EH (cell line): Measurements from ENCODE around the gene IL17RE.
"Not testable (repeated sequence)": the region's sequence is repeated elsewhere in the genome, so short reads cannot be mapped to it uniquely, and the experiment has no call there.

Experiments used
- DNase-seq: peaks from one replicate; pipeline ENCODE4 v3.0.0-alpha.2; 2015; ENCODE audit warnings: low read depth

The IL17RE gene

GRCh38 chr3:9934235-9934621 is 31.6 kb downstream of the IL17RE start:
- DNase-seq: no peak

GRCh38 chr3:9934993-9935392 is 32.3 kb downstream of the IL17RE start:
- DNase-seq: no peak

- no peak for DNase-seq
Observed at GRCh38 chr3:9935966-9936510, 33.4 kb downstream of the IL17RE start.

GRCh38 chr3:9937486-9938238 is 35.0 kb downstream of the IL17RE start:
- DNase-seq: no peak

GRCh38 chr3:9938966-9939365 is 36.3 kb downstream of the IL17RE start:
- no peak for DNase-seq

- DNase-seq: not testable (repeated sequence)
Observed at GRCh38 chr3:9939906-9940305, 37.3 kb downstream of the IL17RE start.

- no peak for DNase-seq
Observed at GRCh38 chr3:9940746-9941145, 38.1 kb downstream of the IL17RE start.

GRCh38 chr3:9942164-9942563 is 39.5 kb downstream of the IL17RE start:
- no peak for DNase-seq

- DNase-seq: no peak
Observed at GRCh38 chr3:9942934-9943690, 40.5 kb downstream of the IL17RE start.

- DNase-seq: no peak
Observed at GRCh38 chr3:9944271-9944670, 41.6 kb downstream of the IL17RE start.

GRCh38 chr3:9945358-9945757 is 42.7 kb downstream of the IL17RE start:
- DNase-seq: no peak

GRCh38 chr3:9946112-9947024 is 43.7 kb downstream of the IL17RE start:
- DNase-seq: peak; percentile 91

GRCh38 chr3:9947025-9947995 is 44.7 kb downstream of the IL17RE start:
- DNase-seq: peak; percentile 80

GRCh38 chr3:9948586-9948985 is 45.9 kb downstream of the IL17RE start:
- DNase-seq: no peak

- DNase-seq: no peak
Observed at GRCh38 chr3:9949115-9949514, 46.5 kb downstream of the IL17RE start.

GRCh38 chr3:9949626-9950025 is 47.0 kb downstream of the IL17RE start:
- DNase-seq: no peak

- no peak for DNase-seq
Observed at GRCh38 chr3:9951126-9951525, 48.5 kb downstream of the IL17RE start.

- DNase-seq: no peak
Observed at GRCh38 chr3:9951598-9951961, 48.9 kb downstream of the IL17RE start.

GRCh38 chr3:9951962-9952805 is 49.5 kb downstream of the IL17RE start, which contains the start of gene PRRT3:
Gene PRRT3, minus strand, starts transcription at chr3:9952408. Its CDS starts 2,293 bp downstream, at chr3:9950115.
- DNase-seq: peak; percentile 51

- peak; percentile 45 for DNase-seq
Observed at GRCh38 chr3:9955067-9955502, 52.4 kb downstream of the IL17RE start.
